OCI-LY1 (cell line): Measurements from ENCODE around the gene AMPH.

ENCODE experiments used
- H2AFZ ChIP-seq: fragments of 200-600 bp; sonication (generic), shearing (Covaris generic); 2 replicates; pipeline ENCODE4 v1.6.0; 2014; ENCODE audit warnings: antibody characterized with exemption, mild to moderate bottlenecking, low read length
- H3F3A ChIP-seq: fragments of 200-600 bp; sonication (generic), shearing (Covaris generic); 2 replicates; pipeline ENCODE4 v1.6.0; 2014; ENCODE audit warnings: mild to moderate bottlenecking, antibody characterized with exemption, low read length, moderate library complexity; ENCODE audit not compliant: insufficient read depth
- H3K27ac ChIP-seq: fragments of 200-600 bp; sonication (generic); 2 replicates; pipeline ENCODE4 v1.5.1; 2014; ENCODE audit warnings: low read length, mixed run types, mild to moderate bottlenecking, low read depth; ENCODE audit not compliant: poor library complexity, severe bottlenecking
- H3K27me3 ChIP-seq: fragments of 200-600 bp; sonication (generic); 2 replicates; pipeline ENCODE4 v1.6.0; 2014; ENCODE audit warnings: antibody characterized with exemption, mild to moderate bottlenecking, low read length, moderate library complexity; ENCODE audit not compliant: insufficient read depth
- H3K36me3 ChIP-seq: fragments of 200-600 bp; sonication (generic); 2 replicates; pipeline ENCODE4 v1.6.1; 2014; ENCODE audit warnings: mild to moderate bottlenecking, antibody characterized with exemption, low read length, moderate library complexity, mixed read lengths; ENCODE audit not compliant: insufficient read depth
- H3K4me1 ChIP-seq: fragments of 200-600 bp; sonication (generic); 2 replicates; pipeline ENCODE4 v1.5.1; 2014; ENCODE audit warnings: mild to moderate bottlenecking, low read length, moderate library complexity; ENCODE audit not compliant: insufficient read depth, severe bottlenecking
- H3K4me2 ChIP-seq: fragments of 200-600 bp; sonication (generic), shearing (Covaris generic); 2 replicates; pipeline ENCODE4 v1.6.1; 2014; ENCODE audit warnings: low read length
- H3K4me3 ChIP-seq: fragments of 200-600 bp; sonication (generic); 2 replicates; pipeline ENCODE4 v1.5.1; 2014; ENCODE audit warnings: low read length, low read depth, mild to moderate bottlenecking, mixed read lengths; ENCODE audit not compliant: poor library complexity, severe bottlenecking
- H3K79me2 ChIP-seq: fragments of 200-600 bp; shearing (Covaris generic); 2 replicates; pipeline ENCODE4 v1.6.1; 2016; ENCODE audit warnings: mixed run types, low read length, mixed read lengths; ENCODE audit not compliant: insufficient read depth
- H3K9ac ChIP-seq: fragments of 200-600 bp; sonication (generic), shearing (Covaris generic); 2 replicates; pipeline ENCODE4 v1.6.1; 2014; ENCODE audit warnings: mild to moderate bottlenecking, low read length, mixed read lengths
- H3K9me2 ChIP-seq: fragments of 200-600 bp; sonication (generic), shearing (Covaris generic); 2 replicates; pipeline ENCODE4 v1.6.1; 2014; ENCODE audit warnings: low read depth, mild to moderate bottlenecking, low read length, mixed read lengths
- H3K9me3 ChIP-seq: fragments of 200-600 bp; shearing (Covaris generic); 2 replicates; pipeline ENCODE4 v1.6.1; 2014; ENCODE audit warnings: low read length, mixed read lengths
- H4K20me1 ChIP-seq: fragments of 200-600 bp; sonication (generic), shearing (Covaris generic); 2 replicates; pipeline ENCODE4 v1.6.0; 2016; ENCODE audit warnings: mild to moderate bottlenecking, low read length; ENCODE audit not compliant: insufficient read depth
- EZH2 ChIP-seq: fragments of 200-600 bp; sonication (generic), shearing (Covaris generic); IDR thresholded peaks from 2 replicates; pipeline ENCODE4 v1.8.0; 2017; ENCODE audit warnings: borderline replicate concordance, mixed run types, mild to moderate bottlenecking, antibody characterized with exemption, low read length, moderate library complexity, mixed read lengths
- TF ChIP-seq, protein P1 (sequence below): fragments of 200-600 bp; sonication (generic), shearing (Covaris generic); IDR thresholded peaks from 2 replicates; pipeline ENCODE4 v1.5.1; 2017; ENCODE audit warnings: mild to moderate bottlenecking, antibody characterized with exemption, low read length, moderate library complexity, mixed read lengths

Gene AMPH

DNA sequence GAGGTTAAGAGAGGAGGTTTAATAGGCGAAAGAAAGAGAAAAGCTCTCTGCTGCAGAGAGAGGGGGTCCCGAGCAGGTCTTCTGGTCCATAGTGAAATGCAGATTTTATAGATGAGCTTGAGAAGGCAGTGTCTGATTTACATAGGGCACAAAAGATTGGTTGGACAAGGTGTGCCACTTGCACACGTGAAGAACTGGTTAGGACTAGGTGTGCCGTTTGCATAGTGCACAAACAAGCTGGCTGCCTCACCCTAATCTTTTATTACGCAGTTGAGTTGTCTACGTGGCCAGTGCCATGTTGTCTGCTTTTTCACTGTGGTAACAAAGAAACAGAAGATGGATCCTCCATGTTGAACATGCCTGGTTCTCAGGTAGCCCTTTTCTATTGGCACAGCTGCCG, 82.6 kb downstream of the AMPH start:
- H3K27me3 ChIP-seq: no peaks in the 10 kb centered on the region
- H3K4me1 ChIP-seq: no peaks in the 10 kb centered on the region
- H3K27ac ChIP-seq: no peak overlapping the region
- H2AFZ ChIP-seq: no peak overlapping the region
- H3K4me2 ChIP-seq: no peak overlapping the region
- H3K9me2 ChIP-seq: no peaks in the 10 kb centered on the region
- no peaks in the 10 kb centered on the region for H3F3A ChIP-seq
- H3K36me3 ChIP-seq: no peaks in the 10 kb centered on the region
- H4K20me1 ChIP-seq: no peaks in the 10 kb centered on the region
- H3K79me2 ChIP-seq: no peaks in the 10 kb centered on the region
- no peak overlapping the region for H3K9ac ChIP-seq
- H3K9me3 ChIP-seq: no peaks in the 10 kb centered on the region
- no peak overlapping the region for H3K4me3 ChIP-seq
- TF ChIP-seq EZH2: no peak
- TF ChIP-seq, protein P1, sequence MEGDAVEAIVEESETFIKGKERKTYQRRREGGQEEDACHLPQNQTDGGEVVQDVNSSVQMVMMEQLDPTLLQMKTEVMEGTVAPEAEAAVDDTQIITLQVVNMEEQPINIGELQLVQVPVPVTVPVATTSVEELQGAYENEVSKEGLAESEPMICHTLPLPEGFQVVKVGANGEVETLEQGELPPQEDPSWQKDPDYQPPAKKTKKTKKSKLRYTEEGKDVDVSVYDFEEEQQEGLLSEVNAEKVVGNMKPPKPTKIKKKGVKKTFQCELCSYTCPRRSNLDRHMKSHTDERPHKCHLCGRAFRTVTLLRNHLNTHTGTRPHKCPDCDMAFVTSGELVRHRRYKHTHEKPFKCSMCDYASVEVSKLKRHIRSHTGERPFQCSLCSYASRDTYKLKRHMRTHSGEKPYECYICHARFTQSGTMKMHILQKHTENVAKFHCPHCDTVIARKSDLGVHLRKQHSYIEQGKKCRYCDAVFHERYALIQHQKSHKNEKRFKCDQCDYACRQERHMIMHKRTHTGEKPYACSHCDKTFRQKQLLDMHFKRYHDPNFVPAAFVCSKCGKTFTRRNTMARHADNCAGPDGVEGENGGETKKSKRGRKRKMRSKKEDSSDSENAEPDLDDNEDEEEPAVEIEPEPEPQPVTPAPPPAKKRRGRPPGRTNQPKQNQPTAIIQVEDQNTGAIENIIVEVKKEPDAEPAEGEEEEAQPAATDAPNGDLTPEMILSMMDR: no peak

- Histone ChIP-seq H2AFZ (no peak overlapping the region), H3K9me2 (no peaks in the 10 kb centered on the region), H4K20me1 (no peaks in the 10 kb centered on the region), H3K27ac (no peak overlapping the region), H3K4me2 (no peak overlapping the region), H3K79me2 (no peaks in the 10 kb centered on the region), H3K9ac (no peak overlapping the region), H3K9me3 (no peaks in the 10 kb centered on the region), H3K4me3 (no peak overlapping the region), H3K4me1 (no peaks in the 10 kb centered on the region), H3F3A (no peaks in the 10 kb centered on the region), H3K27me3 (no peaks in the 10 kb centered on the region), H3K36me3 (no peaks in the 10 kb centered on the region)
- TF ChIP-seq, protein P1: no peak
- no peak for TF ChIP-seq EZH2
Observed at GRCh38 chr7:38546763-38547162, 84.4 kb downstream of the AMPH start.

GRCh38 chr7:38545977-38546376, 85.2 kb downstream of the AMPH start:
- no peaks in the 10 kb centered on the region for H3K79me2 ChIP-seq
- H3K4me3 ChIP-seq: no peak overlapping the region
- no peaks in the 10 kb centered on the region for H4K20me1 ChIP-seq
- H3K36me3 ChIP-seq: no peaks in the 10 kb centered on the region
- no peaks in the 10 kb centered on the region for H3F3A ChIP-seq
- no peaks in the 10 kb centered on the region for H3K9me3 ChIP-seq
- no peak overlapping the region for H3K4me2 ChIP-seq
- H3K9me2 ChIP-seq: no peaks in the 10 kb centered on the region
- H3K9ac ChIP-seq: no peak overlapping the region
- no peaks in the 10 kb centered on the region for H3K27me3 ChIP-seq
- no peaks in the 10 kb centered on the region for H3K4me1 ChIP-seq
- TF ChIP-seq, protein P1: no peak
- TF ChIP-seq EZH2: no peak
- H2AFZ ChIP-seq: no peak overlapping the region
- no peak overlapping the region for H3K27ac ChIP-seq
